ENCODE measurements around the gene SRM.
"Not testable (repeated sequence)": the region's sequence is repeated elsewhere in the genome, so short reads cannot be mapped to it uniquely, and the experiment has no call there.

SRM gene

DNA sequence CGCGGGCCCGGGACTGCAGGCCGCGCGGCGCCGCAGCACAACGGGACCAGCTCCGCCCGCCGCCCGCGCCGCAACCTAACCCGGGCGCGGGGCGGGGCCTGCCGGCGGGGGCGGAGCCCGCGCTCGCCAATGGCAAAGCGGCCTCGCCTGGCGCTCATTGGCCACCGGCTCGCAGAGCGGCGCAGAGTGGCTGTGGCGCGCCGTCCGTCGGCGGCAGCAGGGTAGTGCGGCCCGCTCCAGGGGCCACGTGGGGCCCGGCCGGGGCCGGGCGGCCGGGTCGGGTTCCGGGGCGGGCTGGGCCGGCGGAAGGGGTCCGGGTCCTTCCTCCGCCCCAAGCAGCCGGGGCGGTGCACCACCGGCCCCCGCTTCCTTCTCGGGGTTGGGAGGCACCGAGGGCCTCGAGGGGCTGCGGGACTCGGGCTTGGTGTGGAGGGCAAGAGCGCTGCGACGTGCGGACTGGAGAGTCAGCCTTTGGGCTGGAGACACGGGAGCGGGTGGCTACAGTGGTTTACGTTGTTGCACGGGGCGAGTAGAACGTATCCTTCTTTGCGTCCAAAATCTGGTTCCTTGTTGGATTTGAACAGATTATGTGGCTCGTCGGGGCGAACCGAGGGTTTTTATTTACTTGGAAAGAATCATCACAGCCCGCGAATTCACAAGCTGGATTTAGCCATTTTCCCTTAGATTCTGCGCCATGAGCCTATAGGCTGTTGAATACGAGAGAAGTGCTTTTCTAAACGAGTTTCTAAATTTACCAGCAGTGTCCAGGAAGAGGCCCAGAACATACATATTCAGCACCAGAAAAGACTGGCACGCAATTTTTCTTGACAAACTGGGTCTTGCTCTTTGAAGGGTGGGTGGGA, at the start of gene SRM:
SRM (minus strand) TSS at position 51 of the 863 bp plus-strand sequence. CDS start 75 bp downstream, outside the sequence.
- DNase-seq = peak; percentile 46 to 52

DNA sequence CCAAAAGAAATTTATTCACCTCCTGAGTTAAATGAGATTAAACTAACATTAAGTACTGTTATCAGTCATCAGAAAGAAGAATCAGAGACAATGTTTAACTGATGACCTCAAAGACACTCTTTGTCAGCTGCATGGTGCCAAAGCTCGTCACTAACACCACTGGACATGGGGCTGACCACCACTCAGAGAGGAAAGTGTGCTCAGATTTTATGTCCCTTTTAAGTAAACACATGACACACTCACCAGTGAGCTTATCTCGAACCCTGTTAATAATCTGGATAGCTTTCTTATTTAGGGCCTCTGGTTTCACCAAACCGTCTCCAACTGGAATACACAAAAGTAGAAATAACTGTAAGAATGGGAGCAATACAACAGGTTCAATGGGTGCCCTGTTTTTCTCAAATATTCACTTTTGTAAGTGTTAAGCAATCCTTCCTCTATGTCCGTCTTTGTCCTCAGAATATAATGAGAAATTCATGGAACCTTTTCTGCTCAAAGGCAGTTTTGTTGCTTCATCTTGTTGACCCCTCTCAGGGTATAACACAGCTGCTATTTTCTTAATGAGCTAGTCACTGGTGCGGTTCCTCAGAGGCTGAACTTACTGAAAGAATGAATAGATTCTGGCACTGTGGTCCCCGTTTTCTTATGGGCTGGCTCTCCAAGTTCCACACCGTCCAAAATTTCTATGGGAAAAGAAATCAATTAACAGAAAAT, 49.4 kb upstream of the SRM start:
- DNase-seq = no peak

DNA sequence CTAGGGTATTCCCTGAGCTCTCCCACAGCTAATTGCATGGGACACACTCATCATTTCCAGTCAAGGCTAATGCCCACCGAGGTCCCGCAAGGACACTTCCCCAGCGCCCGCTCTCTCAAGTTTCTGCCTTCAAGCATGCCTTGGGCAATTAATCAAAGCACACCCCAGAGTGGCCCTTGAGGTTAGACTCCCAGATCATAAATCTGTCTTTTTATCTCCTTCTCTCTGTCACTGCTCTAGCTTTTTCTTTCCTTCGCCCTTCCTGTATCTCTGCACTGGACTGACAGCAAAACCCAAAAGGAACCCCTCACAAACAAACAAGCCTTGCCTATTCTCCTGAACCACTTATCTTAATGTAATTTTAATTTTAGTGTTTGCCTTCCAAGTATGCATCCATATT, 47.8 kb upstream of the SRM start:
- no peak for DNase-seq

DNA sequence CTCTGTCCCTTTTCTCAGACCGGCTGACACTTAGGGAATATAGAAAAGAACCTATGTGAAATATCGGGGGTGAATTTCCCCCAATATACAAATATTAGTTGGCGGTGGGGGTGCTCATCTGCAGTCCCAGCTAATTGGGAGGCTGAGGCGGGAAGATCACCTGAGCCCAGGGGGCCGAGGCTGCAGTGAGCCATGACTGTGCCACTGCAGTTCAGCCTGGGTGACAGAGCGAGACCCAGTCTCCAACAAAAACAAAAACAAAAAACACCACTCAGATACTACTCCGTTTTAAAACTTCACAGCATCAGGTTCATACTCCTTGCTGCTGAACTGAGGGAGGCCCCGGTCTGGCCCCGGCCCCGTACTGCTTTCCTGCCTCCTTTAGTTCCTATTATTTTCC, 45.8 kb upstream of the SRM start:
- no peak for DNase-seq

DNA sequence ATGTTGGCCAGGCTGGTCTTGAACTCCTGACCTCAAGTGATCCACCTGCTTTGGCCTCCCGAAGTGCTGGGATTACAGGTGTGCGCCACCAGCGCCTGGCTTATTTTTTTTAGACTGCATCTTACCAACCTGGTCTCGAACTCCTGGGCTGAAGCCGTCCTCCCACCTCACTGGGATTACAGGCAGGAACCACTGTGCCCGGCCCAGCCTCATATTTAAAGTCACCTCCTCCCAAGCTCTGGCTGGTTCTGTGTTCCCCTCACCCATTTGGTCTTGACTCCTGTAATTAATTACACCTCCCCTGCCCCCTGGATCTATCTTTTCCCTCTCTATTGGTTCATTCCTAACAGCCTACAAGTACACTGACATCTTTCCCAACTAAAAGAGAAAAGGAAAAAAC, 41.5 kb upstream of the SRM start:
- no peak for DNase-seq

DNA sequence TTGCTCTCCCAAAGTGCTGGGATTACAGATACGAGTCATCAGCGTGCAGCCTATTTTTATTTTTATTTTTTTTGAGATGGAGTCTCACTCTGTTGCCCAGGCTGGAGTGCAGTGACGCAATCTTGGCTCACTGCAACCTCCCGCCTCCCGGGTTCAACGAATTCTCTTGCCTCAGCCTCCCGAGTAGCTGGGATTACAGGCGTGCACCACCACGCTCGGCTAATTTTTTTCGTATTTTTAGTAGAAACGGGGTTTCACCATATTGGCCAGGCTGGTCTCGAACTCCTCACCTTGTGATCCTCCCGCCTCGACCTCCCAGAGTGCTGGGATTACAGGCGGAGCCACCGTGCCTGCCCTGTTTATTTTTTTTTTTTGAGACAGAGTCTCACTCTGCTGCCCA, 41.0 kb upstream of the SRM start:
- not testable (repeated sequence) for DNase-seq

DNA sequence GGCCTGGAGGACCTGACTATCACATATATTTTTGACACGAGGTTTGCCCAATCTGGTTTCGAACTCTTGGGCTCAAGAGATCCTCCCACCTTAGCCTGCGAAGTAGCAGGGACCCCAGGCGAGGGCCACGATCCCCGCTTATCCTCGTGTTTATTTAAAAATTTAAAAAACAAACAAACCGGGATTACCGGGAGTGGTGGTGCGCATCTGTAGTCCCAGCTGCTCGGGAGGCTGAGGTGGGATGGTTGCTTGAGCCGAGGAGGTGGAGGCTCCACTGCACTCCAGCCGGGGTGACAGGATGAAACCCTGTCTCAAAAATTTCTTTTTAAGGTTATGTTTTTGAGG, 40.3 kb upstream of the SRM start:
- DNase-seq = no peak

DNA sequence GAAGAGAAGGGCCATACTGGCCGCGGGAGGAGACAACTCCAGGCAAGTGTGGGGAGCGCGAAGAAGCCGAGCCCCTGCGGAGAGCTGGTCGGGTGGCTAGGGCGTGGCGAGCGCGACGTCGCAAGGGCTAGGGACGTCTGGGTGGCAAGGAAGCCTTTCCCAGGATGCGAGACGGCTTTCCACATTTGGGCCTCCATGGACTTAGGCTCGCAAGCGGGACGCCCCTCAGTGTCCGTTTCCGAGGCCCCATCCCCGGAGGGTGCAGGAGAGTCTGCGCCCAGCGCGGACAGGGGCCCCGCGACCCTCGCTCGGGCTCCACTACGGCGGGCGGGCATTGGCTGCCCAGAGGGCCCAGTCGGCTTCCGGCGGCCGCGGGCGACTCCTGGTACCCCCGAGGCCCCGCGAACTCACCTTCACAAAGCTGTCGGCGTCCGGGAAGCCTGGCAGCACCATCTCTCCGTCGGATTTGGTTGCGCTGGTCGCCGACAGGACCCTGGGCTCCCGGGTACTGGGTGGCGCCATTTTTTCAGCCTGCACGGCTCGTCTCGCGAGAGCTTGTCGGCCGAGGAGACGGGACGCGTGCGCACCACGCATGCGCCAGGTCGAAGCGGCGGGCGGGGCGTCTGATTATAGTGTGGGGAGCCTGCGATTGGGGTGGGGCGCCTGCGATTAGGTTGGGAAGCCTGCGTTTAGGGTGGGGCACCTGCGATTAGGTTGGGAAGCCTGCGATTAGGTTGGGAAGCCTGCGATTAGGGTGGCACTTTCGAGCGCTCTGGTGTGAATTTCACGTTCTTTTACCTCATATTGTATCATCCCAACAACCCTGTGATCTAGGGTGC, 39.7 kb upstream of the SRM start, which contains the start of gene EXOSC10:
EXOSC10 (minus strand) TSS at position 560 of the 839 bp plus-strand sequence; CDS start at position 522, 38 bp downstream.
- peak; percentile 79 for DNase-seq

DNA sequence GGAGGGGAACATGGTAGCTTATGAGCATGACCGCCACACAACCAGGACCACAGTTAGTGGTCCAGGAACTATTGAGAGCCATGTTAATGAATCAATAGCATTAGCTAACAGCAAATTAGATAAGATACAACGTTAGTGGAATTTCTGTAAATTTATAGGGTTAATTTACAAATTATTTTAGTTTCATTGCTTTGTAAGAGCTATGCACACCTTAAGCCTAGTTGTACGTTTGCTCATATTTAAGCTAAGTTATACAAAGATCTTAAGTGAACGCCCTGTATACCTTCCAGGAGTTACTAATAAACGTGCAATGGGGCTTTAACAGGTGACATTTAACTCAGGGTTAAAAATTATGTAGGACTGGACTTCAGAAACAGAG, 39.1 kb upstream of the SRM start:
- DNase-seq = no peak

DNA sequence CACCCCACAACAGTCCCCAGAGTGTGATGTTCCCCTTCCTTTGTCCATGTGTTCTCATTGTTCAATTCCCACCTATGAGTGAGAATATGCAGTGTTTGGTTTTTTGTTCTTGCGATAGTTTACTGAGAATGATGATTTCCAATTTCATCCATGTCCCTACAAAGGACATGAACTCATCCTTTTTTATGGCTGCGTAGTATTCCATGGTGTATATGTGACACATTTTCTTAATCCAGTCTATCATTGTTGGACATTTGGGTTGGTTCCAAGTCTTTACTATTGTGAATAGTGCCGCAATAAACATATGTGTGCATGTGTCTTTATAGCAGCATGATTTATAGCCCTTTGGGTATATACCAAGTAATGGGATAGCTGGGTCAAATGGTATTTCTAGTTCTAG, 24.0 kb upstream of the SRM start:
- not testable (repeated sequence) for DNase-seq

DNA sequence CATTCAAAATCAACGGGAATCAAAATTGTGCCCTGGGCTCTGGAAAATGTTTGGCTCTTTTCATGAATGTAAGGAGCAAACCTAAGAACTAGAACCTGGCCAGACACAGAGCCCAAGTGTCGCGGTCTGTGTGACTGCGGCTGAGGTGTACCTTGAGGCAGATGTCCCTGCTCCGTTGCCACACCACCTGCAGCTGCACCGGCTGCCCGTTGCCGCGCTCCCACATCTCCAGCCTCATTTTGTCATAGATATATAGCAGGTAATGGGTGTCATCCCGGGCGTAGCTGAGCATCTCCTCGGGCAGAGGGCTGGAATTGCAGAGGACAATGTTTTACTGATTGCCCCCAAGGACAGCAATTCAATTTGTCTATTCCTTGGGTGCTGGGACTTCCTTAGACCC, 21.1 kb upstream of the SRM start:
- no peak for DNase-seq

DNA sequence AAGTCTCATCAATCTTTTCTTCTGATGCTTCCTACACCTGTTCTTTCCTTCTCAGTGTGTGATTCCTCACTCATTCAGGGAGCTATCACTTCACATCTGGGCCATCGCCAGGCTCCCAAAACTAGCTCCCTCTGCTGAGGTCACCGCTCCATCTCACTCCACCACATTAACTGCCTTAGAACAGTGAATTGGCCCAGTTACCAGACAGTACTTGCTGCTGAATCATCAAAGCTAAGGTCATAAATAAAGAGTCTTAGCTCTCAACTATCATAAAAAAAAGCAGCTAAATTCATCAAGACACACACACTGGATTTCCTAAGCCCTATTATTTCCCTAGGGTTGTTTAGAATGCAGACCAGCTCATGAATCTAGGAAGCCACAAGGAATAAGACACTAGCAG, 18.8 kb upstream of the SRM start:
- DNase-seq = no peak

DNA sequence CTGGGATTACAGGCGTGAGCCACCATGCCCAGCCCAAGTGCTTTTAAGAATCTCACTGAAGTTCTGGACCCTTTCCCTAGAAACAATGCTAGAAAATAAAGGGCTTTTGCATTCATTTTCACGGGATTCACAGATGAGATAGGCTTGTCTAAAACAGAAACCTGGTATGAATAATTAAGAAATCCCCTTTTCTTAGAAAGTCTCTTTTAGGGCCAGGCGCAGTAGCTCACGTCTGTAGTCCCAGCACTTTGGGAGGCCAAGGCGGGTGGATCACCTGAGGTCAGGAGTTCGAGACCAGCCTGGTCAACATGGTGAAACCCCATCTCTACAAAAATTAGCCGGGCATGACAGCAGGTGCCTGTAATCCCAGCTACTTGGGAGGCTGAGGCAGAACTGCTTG, 13.6 kb upstream of the SRM start:
- not testable (repeated sequence) for DNase-seq

DNA sequence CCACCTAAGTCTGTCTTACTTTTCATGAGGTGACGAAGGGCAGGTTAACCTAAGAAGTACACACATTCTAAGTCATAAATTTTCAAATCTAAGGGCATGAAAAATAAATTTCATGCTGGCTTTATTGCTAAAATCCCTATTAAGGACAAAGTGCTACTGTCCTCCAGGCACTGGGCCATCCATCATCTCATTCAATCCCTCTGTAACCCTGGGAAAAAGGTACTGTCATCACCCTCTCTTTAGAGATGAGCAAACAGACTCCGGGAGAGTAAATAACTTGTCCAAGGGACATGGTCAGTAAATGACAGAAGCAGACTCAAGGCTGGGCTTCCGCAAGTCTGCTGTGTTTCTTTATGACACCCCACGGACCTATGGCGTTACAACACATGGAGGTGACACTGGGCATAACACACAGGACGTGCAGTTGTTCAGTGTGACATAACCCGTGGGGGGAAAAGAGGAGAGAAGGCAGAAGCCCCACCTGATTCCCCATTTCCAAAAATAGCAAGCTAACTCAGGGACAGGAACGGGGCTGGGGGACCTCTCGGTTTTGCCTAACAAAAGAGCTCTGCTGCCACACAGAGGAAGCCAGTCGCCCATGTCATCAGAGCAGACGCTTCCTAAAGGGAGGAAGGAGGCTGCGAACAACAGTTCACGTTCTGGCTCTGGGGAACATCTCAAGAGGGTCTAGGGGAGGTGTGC, 12.5 kb upstream of the SRM start:
- DNase-seq = no peak

DNA sequence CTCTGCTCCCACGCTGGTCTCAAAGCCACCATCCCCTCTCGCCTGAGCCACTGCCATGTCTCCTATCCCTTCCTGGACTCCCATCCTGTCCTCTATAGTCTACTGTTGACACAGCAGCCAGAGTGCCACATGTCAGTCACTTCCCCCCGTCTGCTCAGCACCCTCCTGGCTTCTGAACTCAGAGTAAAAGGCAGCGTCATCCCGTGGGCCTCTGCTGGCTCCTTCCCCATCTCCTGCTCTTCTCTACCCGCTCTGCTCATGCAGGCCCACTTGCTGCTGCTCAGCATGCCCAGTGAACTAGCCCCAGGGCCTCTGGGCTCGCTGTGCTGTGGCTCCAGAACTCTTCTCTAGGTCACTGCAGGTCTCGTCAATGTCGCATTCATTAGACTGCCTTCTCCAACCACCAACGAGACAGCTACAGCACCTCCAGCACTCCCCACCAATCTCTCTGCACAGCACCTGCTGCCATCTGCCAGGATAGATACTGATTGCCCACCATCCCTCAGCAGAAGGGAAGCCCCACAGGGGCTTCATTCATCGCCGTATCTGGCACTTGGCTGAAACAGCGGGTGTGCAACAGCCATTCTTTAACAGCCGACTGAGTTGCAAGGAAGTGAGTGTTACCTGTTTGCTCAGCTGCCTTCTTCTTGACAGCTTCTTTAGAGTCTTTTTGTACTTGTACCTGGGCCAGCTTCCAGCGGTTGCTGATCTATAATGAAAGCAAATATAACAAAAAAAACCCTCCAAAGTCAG, 11.8 kb upstream of the SRM start:
- no peak for DNase-seq

DNA sequence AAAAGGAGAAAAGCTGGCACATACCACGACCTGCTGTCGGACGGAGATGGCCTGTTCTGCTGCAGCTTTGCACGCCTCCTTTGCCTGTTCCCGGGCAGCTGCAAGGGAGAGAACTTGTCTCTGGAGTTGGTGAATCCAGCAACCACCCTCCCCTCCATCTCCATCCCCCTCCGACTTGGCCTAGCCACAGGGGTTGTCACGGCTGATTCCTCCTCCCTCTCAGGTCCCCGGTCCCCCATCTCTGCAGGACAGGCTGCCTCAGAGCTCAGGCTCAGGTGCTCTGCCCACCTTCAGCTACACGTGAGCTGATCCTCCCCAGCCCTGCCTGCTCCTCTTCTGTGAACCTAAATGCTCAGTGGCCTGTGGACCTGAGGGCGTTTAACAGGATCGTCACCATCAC, 11.1 kb upstream of the SRM start:
- no peak for DNase-seq

DNA sequence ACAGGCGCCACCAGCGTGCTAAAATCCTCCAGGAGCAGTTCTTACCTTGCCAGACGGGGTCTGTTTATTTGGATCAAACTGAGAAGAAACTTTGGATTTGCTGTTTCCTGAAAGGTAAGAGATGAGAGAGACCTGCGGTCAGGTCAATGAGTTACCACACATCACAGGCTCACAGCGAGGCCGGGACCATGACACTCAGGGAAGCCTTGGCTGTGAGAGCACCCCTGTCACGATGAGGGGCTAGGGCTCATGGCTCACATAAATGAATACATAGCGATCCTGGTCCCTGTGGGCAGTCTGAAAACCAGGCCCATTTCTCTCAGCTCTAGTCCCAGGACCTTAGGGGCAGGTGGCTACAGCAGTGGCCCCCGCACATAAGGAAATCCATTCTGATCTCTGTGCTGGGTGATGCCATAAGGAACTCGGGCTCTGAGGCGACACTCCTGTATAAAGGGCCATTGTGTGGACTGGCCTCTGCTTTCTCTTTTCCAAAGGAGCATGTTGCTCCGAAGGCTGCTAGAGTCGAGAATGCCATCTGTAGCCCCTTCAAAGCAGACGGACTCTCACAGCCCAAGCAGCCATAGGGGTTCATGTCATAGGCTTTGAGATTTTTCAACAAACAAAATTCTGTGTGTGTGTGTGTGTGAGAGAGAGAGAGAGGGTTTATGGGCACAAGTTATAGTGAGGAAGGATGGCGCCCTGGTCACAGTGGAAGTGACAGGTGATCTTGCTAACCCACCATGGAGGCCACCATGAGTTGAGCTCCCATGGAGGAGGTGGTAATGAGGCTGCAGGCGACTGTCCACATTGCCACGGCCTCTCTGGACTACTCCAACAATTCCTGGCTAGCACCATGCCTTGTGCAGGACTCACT, 9.0 kb upstream of the SRM start:
- DNase-seq = no peak

DNA sequence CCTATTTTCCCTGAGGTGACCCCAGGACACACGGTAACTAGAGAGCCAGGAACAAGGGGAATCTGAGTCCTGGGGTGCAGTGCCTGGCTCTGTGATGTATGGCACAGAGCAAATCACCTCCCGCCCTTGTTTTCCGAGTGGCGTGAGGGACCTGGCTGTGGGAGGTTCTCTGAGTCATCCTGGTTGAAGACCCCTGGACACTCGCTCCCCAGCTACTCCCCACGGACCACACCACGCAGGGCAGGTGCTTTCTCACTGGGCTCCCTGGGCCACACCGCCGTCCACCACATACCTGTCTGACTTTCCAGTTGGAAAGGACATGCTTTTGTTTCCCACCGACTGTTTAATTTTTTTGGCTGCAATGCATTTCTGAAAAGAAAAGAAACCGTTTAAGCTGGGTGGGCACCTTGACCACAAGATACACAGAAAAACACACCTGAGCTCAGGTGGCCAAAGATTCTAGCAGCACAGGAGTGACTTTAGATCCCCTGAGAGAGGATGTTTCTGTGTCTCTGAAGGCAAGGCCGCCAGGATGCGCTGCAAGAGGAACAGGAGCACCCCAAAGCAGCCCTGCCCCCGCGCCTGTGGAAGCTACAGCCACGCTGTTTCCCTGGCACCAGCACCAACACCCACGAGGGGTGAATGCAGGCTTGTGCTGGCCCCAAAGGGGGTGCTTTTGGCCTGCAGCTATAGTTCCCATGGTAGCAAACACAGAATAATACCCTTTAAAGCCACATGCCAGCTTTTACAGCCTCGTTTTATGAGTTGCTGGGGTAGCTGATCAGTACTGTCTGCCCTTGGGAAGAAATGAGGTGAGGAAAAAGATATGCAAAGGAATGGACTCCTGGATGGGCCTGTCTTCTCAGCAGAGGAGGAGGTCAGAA, 8.1 kb upstream of the SRM start:
- DNase-seq = no peak

DNA sequence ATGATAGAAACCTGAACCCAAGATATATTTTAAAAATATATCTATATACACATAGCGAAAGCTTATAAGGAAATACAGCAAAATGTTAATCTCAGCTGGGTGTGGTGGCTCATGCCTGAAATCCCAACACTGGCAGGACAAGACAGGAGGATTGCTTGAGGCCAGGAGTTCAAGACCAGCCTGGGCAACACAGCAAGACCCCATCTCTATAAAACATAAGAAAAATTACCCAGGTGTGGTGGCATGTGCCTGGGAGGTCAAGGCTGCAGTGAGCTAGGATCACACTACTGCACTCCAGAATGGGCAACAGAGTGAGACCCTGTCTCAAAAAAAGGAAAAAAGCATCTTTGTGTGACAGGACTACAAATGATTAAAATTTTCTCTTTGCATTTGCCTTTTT, 6.0 kb upstream of the SRM start:
- no peak for DNase-seq

DNA sequence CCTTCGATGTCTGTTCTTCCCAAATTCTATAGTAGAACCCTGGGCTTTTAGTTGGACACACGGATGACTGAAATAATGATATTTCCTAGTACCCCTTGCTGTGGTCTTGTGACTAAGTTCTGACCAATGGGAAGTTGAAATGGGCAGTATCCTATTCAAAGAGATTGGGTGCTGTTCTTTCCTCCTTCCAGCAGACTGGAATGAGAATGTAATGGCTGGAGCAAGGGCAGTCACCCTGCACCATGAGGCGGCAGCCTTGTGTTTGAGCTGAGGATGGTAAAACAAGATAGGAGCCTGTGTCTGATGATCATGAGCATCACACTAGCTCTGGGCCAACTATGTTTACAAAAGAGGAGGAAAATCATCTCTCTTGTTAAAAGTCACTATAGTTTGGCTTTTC, 5.1 kb upstream of the SRM start:
- DNase-seq = no peak

Data from bone marrow (tissue), 2 donors.